Suprapubic skin (tissue), 4 donors: ENCODE data around the gene ATP2A1. TPM values are rescaled to one million over a fixed set of nuclear protein-coding genes. Genes with fewer than 3 reads are reported as not detected.
"Not testable (repeated sequence)": the region's sequence is repeated elsewhere in the genome, so short reads cannot be mapped to it uniquely, and the experiment has no call there.

Source experiments
- DNase-seq, 2 donors: peaks; one replicate each; pipeline ENCODE4 v3.0.0-alpha.2; 2019; ENCODE audit warnings: low spot score in 2 of 2
- H3K27ac ChIP-seq: fragments of 200-600 bp; sonication (generic); one replicate; pipeline ENCODE4 v1.5.1; 2019
- H3K27me3 ChIP-seq: fragments of 200-600 bp; sonication (generic); one replicate; pipeline ENCODE4 v1.5.1; 2019
- H3K36me3 ChIP-seq: fragments of 200-600 bp; sonication (generic); one replicate; pipeline ENCODE4 v1.5.1; 2019
- H3K4me1 ChIP-seq: fragments of 200-600 bp; sonication (generic); one replicate; pipeline ENCODE4 v1.5.1; 2019
- H3K4me3 ChIP-seq: fragments of 200-600 bp; sonication (generic); one replicate; pipeline ENCODE4 v1.5.1; 2019; ENCODE audit warnings: mild to moderate bottlenecking
- H3K9me3 ChIP-seq: fragments of 200-600 bp; sonication (generic); one replicate; pipeline ENCODE4 v1.5.1; 2019
- CTCF ChIP-seq, 2 donors: fragments of 200-600 bp in 1 of 2; fragments of 450-650 bp in 1 of 2; sonication (generic) in 1 of 2; IDR thresholded peaks; one replicate each; pipeline ENCODE4 v1.5.1; 2016 to 2019; ENCODE audit warnings: antibody characterized with exemption in 2 of 2, mild to moderate bottlenecking in 1 of 2, moderate library complexity in 1 of 2
- EP300 ChIP-seq: sonication (generic); formaldehyde crosslinking; IDR thresholded peaks from one replicate; pipeline ENCODE4 v1.6.1; 2017; ENCODE audit warnings: antibody characterized with exemption
- POLR2A ChIP-seq, 2 donors: fragments of 450-650 bp; IDR thresholded peaks; one replicate each; pipeline ENCODE4 v1.6.1; 2017; ENCODE audit warnings: antibody characterized with exemption in 2 of 2, mild to moderate bottlenecking in 2 of 2, moderate library complexity in 2 of 2
- POLR2AphosphoS5 ChIP-seq, 3 donors: sonication (generic); formaldehyde crosslinking; IDR thresholded peaks; one replicate each; pipeline ENCODE4 v1.6.1; 2017; ENCODE audit warnings: antibody characterized with exemption in 3 of 3
- WGBS: methylation state at CpG from one replicate; pipeline ENCODE4 v1.1.5; 2018; 5-methylcytosine and 5-hydroxymethylcytosine counted together
- total RNA-seq, 4 donors: library from RNA; depleted of rRNA; stranded (reverse); fragments of >200 nt; gene quantifications; one replicate each; pipeline ENCODE4 v1.1.0, GENCODE V29; 2016

The ATP2A1 gene
- total RNA-seq, 4 donors from 2014 or later, result 0.34 to 0.72 TPM; not detected in 2

DNA sequence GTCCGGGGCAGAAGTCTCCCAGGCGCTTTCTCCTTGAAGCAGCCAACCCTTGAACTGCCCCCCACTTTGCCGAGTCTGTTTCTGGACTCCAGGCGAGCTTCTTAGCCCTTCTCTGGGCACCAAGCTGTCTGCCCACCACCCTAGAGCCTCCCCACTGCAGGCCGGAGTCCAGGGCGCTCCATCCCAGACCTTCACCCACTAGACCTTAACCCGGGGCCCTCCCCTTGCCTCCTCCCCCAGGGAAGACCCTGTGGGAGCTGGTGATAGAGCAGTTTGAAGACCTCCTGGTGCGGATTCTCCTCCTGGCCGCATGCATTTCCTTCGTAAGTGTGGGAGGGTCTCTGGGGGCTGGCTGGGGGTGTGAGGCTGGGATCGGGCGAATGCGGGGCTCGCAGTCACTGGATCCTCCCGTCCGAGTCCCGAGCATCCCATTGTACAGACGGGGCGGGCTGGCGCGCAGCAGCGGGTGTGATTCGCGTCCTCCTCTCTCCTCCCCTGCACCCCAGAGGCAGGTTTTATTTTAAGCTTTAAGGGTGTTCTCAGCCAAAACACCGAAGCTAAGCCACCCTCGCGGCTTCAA is 1.1 kb downstream of the ATP2A1 start:
- H3K36me3 ChIP-seq, result peaks cover 3% of the 10 kb centered on the region
- peaks cover 17% of the 10 kb centered on the region for H3K4me1 ChIP-seq
- no peaks in the 10 kb centered on the region for H3K9me3 ChIP-seq
- H3K4me3 ChIP-seq, result peak overlapping the region; percentile 67
- DNase-seq, result no peak
- peaks cover 18% of the 10 kb centered on the region for H3K27me3 ChIP-seq
- TF ChIP-seq CTCF (IDR thresholded peaks at IDR 0.05), result no peak
- no peak for TF ChIP-seq POLR2AphosphoS5 (IDR thresholded peaks at IDR 0.05)
- TF ChIP-seq EP300, result no peak
- TF ChIP-seq POLR2A (IDR thresholded peaks at IDR 0.05), result no peak
- no peak overlapping the region for H3K27ac ChIP-seq
- 6% methylated on average over 7 of the region's 27 CpGs for WGBS

GRCh38 chr16:28879841-28880588 is 1.7 kb downstream of the ATP2A1 start:
- 1% methylated on average over 35 of the region's 66 CpGs for WGBS
- Histone ChIP-seq H3K4me1 (peaks cover 17% of the 10 kb centered on the region), H3K27ac (no peak overlapping the region), H3K36me3 (no peaks in the 10 kb centered on the region), H3K27me3 (peaks cover 18% of the 10 kb centered on the region), H3K4me3 (peak overlapping the region; percentile 67), H3K9me3 (no peaks in the 10 kb centered on the region)
- peak; percentile 92 to 95 for DNase-seq
- TF ChIP-seq POLR2AphosphoS5 (IDR thresholded peaks at IDR 0.05) (no peak), CTCF (IDR thresholded peaks at IDR 0.05) (peak in 1 of 2 donors; percentile 44), EP300 (no peak), POLR2A (IDR thresholded peaks at IDR 0.05) (no peak)

GRCh38 chr16:28880589-28880915 is 2.3 kb downstream of the ATP2A1 start:
- TF ChIP-seq EP300, result no peak
- no peak for TF ChIP-seq POLR2A (IDR thresholded peaks at IDR 0.05)
- TF ChIP-seq POLR2AphosphoS5 (IDR thresholded peaks at IDR 0.05), result no peak
- no peak for TF ChIP-seq CTCF (IDR thresholded peaks at IDR 0.05)
- no peak for DNase-seq
- 12% methylated on average over 11 of the region's 11 CpGs for WGBS
- no peaks in the 10 kb centered on the region for H3K9me3 ChIP-seq
- H3K27ac ChIP-seq, result no peak overlapping the region
- H3K27me3 ChIP-seq, result peaks cover 18% of the 10 kb centered on the region
- no peaks in the 10 kb centered on the region for H3K36me3 ChIP-seq
- H3K4me3 ChIP-seq, result peak overlapping the region; percentile 67
- peaks cover 17% of the 10 kb centered on the region for H3K4me1 ChIP-seq

DNA sequence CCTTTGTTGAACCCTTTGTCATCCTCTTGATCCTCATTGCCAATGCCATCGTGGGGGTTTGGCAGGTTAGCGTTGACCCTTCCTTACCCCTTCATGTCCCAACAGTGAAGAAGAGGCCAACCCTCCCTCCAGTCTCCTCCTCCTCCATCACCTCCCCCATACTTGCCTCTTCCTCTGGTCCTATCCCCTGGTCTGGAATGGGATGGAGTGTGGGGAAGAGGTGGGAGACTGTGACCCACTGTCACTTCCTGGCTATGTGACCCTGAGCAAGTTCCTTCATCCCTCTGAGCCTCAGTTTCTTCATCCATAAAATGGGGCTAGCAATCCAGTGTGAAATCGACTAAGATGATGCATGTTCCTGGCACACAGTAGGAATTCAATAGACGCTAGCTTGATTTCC is 2.7 kb downstream of the ATP2A1 start:
- DNase-seq, result no peak
- no peak for TF ChIP-seq EP300
- no peak for TF ChIP-seq POLR2A (IDR thresholded peaks at IDR 0.05)
- no peak for TF ChIP-seq POLR2AphosphoS5 (IDR thresholded peaks at IDR 0.05)
- no peak for TF ChIP-seq CTCF (IDR thresholded peaks at IDR 0.05)

DNA sequence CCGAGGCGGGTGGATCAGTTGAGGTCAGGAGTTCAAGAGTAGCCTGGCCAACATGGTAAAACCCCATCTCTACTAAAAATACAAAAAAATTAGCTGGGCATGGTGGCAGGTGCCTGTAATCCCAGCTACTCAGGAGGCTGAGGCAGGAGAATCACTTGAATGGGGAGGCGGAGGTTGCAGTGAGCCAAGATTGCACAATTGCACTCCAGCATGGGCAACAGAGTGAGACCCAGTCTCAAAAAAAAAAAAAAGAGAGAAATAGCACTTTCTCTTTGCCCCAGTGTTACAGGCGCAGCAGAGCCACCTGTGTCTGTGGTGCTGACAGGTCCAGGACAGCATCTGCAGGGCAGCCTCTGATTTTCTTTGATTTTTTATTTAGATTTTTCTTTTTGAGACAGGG is 3.3 kb downstream of the ATP2A1 start:
- 87% methylated on average over 4 of the region's 4 CpGs for WGBS
- H3K36me3 ChIP-seq, result not testable (repeated sequence)

More for the DNA sequence above, 2.7 kb downstream of the ATP2A1 start:
- Histone ChIP-seq H3K4me1 (peaks cover 17% of the 10 kb centered on the region), H3K4me3 (no peak overlapping the region), H3K27me3 (peaks cover 18% of the 10 kb centered on the region), H3K9me3 (no peaks in the 10 kb centered on the region), H3K36me3 (no peaks in the 10 kb centered on the region), H3K27ac (no peak overlapping the region)
- WGBS, result 80% methylated on average over 4 of the region's 4 CpGs

More for the DNA sequence above, 3.3 kb downstream of the ATP2A1 start:
- H3K4me1 ChIP-seq, result peaks cover 17% of the 10 kb centered on the region
- peaks cover 18% of the 10 kb centered on the region for H3K27me3 ChIP-seq
- not testable (repeated sequence) for H3K27ac ChIP-seq, H3K4me3 ChIP-seq, H3K9me3 ChIP-seq, DNase-seq
